ENCODE measurements around the gene RNF207. TPM values are rescaled to one million over a fixed set of nuclear protein-coding genes. Genes with fewer than 3 reads are reported as not detected.

Gene RNF207
- total RNA-seq, 1 experiment from 2014 or later = 9.2 TPM

DNA sequence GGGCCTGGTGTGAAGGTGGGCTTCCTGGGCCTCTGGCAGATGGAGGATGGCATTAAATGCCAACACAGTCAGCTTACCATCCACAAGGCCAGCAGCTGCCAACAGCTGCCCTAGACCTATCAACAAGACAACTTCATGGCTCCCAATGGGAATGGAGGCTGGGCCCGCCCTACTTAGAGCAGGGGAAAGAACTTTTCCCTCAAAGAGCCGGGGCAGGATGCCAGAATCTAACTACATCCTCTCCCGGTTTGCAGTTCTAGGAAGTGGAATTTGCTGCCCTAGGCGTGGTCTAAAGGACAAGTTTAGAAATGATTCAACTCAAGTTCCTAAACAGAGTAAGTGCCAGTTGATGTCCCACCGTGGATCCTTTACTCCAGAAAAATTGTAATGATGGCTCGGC is 16.7 kb downstream of the RNF207 start:
- H3K27me3 Mint-ChIP-seq (ENCODE audit: low read depth) = no peaks in the 10 kb centered on the region
- H3K4me3 Mint-ChIP-seq = no peak overlapping the region
- ChIA-PET CTCF (no interaction called here), POLR2A (interaction anchor here (0.6 kb wide), 1 partner anchor 33 kb away, joined by 5 read pairs; no protein-coding TSS in a partner anchor)
- DNase-seq (ENCODE audit: low spot score) (no peak), ATAC-seq (no peak)
- no peak overlapping the region for H3K27ac Mint-ChIP-seq
- H3K9me3 Mint-ChIP-seq = no peaks in the 10 kb centered on the region
- H3K36me3 Mint-ChIP-seq = peaks cover 46% of the 10 kb centered on the region
- no peaks in the 10 kb centered on the region for H3K4me1 Mint-ChIP-seq
- TF ChIP-seq, protein P1, sequence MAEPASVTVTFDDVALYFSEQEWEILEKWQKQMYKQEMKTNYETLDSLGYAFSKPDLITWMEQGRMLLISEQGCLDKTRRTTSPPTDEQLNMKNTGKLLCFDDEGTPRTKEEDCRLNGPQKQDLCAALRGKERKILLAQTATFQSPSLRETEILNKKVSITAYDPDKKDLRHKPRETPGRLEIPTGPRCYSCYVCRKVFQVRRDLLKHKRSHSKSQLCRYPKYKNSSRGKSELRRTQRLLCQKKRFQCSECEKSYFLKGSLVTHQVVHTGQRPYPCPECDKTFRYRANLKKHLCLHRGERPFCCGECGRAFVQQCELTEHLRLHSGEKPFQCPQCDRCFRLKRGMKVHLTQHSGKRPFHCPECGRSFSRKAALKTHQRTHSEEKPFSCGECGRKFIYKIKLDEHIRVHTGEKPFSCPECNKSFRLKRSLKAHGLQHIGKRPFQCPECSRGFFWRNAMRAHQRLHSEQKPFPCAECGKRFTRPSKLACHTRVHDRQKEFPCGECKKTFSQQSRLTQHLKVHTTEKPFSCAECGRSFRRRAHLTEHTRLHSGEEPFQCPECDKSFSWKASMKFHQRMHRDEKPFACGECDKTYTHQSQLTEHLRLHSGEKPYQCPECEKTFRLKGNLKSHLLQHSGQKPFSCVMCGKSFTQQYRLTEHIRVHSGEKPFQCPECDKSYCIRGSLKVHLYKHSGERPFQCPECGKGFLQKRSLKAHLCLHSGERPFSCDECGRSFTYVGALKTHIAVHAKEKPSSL (CRISPR knock-in tag; conservative IDR thresholded peaks at IDR 0.05) = no peak
- TF ChIP-seq PRRX2 (CRISPR knock-in tag; IDR thresholded peaks at IDR 0.05) (no peak), ZNF396 (CRISPR knock-in tag; IDR thresholded peaks at IDR 0.05; ENCODE audit: borderline replicate concordance) (no peak), GABPB1 (CRISPR knock-in tag; IDR thresholded peaks at IDR 0.05) (no peak), IRF2 (CRISPR knock-in tag; IDR thresholded peaks at IDR 0.05; ENCODE audit: borderline replicate concordance, low read depth) (no peak), ATF1 (CRISPR knock-in tag; IDR thresholded peaks at IDR 0.05) (no peak), FOXJ3 (CRISPR knock-in tag; IDR thresholded peaks at IDR 0.05; ENCODE audit: borderline replicate concordance) (no peak), JUN (CRISPR knock-in tag; IDR thresholded peaks at IDR 0.05) (no peak), HMGA2 (CRISPR knock-in tag; IDR thresholded peaks at IDR 0.05) (no peak)
- TF ChIP-seq, protein P2, sequence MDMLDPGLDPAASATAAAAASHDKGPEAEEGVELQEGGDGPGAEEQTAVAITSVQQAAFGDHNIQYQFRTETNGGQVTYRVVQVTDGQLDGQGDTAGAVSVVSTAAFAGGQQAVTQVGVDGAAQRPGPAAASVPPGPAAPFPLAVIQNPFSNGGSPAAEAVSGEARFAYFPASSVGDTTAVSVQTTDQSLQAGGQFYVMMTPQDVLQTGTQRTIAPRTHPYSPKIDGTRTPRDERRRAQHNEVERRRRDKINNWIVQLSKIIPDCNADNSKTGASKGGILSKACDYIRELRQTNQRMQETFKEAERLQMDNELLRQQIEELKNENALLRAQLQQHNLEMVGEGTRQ (CRISPR knock-in tag; IDR thresholded peaks at IDR 0.05) = no peak
- TF ChIP-seq, protein P3, sequence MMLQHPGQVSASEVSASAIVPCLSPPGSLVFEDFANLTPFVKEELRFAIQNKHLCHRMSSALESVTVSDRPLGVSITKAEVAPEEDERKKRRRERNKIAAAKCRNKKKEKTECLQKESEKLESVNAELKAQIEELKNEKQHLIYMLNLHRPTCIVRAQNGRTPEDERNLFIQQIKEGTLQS (CRISPR knock-in tag; conservative IDR thresholded peaks at IDR 0.05) = no peak
- TF ChIP-seq, protein P4, sequence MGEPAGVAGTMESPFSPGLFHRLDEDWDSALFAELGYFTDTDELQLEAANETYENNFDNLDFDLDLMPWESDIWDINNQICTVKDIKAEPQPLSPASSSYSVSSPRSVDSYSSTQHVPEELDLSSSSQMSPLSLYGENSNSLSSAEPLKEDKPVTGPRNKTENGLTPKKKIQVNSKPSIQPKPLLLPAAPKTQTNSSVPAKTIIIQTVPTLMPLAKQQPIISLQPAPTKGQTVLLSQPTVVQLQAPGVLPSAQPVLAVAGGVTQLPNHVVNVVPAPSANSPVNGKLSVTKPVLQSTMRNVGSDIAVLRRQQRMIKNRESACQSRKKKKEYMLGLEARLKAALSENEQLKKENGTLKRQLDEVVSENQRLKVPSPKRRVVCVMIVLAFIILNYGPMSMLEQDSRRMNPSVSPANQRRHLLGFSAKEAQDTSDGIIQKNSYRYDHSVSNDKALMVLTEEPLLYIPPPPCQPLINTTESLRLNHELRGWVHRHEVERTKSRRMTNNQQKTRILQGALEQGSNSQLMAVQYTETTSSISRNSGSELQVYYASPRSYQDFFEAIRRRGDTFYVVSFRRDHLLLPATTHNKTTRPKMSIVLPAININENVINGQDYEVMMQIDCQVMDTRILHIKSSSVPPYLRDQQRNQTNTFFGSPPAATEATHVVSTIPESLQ (CRISPR knock-in tag; IDR thresholded peaks at IDR 0.05) = no peak
- TF ChIP-seq, protein P5, sequence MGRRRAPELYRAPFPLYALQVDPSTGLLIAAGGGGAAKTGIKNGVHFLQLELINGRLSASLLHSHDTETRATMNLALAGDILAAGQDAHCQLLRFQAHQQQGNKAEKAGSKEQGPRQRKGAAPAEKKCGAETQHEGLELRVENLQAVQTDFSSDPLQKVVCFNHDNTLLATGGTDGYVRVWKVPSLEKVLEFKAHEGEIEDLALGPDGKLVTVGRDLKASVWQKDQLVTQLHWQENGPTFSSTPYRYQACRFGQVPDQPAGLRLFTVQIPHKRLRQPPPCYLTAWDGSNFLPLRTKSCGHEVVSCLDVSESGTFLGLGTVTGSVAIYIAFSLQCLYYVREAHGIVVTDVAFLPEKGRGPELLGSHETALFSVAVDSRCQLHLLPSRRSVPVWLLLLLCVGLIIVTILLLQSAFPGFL (CRISPR knock-in tag; IDR thresholded peaks at IDR 0.05; ENCODE audit: borderline replicate concordance) = no peak
- TF ChIP-seq, protein P6, sequence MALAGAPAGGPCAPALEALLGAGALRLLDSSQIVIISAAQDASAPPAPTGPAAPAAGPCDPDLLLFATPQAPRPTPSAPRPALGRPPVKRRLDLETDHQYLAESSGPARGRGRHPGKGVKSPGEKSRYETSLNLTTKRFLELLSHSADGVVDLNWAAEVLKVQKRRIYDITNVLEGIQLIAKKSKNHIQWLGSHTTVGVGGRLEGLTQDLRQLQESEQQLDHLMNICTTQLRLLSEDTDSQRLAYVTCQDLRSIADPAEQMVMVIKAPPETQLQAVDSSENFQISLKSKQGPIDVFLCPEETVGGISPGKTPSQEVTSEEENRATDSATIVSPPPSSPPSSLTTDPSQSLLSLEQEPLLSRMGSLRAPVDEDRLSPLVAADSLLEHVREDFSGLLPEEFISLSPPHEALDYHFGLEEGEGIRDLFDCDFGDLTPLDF (CRISPR knock-in tag; IDR thresholded peaks at IDR 0.05) = no peak
- TF ChIP-seq, protein P7, sequence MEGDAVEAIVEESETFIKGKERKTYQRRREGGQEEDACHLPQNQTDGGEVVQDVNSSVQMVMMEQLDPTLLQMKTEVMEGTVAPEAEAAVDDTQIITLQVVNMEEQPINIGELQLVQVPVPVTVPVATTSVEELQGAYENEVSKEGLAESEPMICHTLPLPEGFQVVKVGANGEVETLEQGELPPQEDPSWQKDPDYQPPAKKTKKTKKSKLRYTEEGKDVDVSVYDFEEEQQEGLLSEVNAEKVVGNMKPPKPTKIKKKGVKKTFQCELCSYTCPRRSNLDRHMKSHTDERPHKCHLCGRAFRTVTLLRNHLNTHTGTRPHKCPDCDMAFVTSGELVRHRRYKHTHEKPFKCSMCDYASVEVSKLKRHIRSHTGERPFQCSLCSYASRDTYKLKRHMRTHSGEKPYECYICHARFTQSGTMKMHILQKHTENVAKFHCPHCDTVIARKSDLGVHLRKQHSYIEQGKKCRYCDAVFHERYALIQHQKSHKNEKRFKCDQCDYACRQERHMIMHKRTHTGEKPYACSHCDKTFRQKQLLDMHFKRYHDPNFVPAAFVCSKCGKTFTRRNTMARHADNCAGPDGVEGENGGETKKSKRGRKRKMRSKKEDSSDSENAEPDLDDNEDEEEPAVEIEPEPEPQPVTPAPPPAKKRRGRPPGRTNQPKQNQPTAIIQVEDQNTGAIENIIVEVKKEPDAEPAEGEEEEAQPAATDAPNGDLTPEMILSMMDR (IDR thresholded peaks at IDR 0.05) = no peak

DNA sequence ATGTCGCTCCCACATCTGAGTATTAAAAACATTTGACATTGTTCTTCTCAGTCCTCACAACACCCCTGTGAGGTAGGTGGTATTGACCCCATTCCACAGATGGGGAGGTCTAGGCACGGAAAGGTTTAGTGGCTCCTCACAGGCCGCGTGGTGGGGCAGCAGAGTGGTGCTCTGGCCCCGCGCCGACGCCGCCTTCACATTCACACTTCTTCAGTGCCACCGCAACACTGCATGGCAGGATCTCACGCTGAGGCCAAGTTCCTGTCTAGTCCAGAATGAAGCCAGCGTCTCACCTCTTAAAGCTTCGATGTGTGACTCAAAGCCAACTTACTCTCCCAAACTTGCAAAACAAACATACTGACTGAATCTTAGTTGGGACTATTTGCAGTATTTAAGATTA is 17.7 kb downstream of the RNF207 start:
- ATAC-seq (no peak), DNase-seq (ENCODE audit: low spot score) (no peak)
- ChIA-PET POLR2A (no interaction called here), CTCF (interaction anchor here (1.2 kb wide), 1 partner anchor 17 kb away, joined by 4 read pairs; no protein-coding TSS in a partner anchor)
- peaks cover 46% of the 10 kb centered on the region for H3K36me3 Mint-ChIP-seq
- H3K4me3 Mint-ChIP-seq = no peak overlapping the region
- H3K27me3 Mint-ChIP-seq (ENCODE audit: low read depth) = no peaks in the 10 kb centered on the region
- no peak overlapping the region for H3K27ac Mint-ChIP-seq
- H3K9me3 Mint-ChIP-seq = no peaks in the 10 kb centered on the region
- no peaks in the 10 kb centered on the region for H3K4me1 Mint-ChIP-seq
- TF ChIP-seq, protein P8, sequence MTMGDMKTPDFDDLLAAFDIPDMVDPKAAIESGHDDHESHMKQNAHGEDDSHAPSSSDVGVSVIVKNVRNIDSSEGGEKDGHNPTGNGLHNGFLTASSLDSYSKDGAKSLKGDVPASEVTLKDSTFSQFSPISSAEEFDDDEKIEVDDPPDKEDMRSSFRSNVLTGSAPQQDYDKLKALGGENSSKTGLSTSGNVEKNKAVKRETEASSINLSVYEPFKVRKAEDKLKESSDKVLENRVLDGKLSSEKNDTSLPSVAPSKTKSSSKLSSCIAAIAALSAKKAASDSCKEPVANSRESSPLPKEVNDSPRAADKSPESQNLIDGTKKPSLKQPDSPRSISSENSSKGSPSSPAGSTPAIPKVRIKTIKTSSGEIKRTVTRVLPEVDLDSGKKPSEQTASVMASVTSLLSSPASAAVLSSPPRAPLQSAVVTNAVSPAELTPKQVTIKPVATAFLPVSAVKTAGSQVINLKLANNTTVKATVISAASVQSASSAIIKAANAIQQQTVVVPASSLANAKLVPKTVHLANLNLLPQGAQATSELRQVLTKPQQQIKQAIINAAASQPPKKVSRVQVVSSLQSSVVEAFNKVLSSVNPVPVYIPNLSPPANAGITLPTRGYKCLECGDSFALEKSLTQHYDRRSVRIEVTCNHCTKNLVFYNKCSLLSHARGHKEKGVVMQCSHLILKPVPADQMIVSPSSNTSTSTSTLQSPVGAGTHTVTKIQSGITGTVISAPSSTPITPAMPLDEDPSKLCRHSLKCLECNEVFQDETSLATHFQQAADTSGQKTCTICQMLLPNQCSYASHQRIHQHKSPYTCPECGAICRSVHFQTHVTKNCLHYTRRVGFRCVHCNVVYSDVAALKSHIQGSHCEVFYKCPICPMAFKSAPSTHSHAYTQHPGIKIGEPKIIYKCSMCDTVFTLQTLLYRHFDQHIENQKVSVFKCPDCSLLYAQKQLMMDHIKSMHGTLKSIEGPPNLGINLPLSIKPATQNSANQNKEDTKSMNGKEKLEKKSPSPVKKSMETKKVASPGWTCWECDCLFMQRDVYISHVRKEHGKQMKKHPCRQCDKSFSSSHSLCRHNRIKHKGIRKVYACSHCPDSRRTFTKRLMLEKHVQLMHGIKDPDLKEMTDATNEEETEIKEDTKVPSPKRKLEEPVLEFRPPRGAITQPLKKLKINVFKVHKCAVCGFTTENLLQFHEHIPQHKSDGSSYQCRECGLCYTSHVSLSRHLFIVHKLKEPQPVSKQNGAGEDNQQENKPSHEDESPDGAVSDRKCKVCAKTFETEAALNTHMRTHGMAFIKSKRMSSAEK (CRISPR knock-in tag; IDR thresholded peaks at IDR 0.05; ENCODE audit: borderline replicate concordance) = no peak
- TF ChIP-seq ETV6 (CRISPR knock-in tag; IDR thresholded peaks at IDR 0.05) = no peak
- TF ChIP-seq, protein P5 (CRISPR knock-in tag; IDR thresholded peaks at IDR 0.05; ENCODE audit: borderline replicate concordance) = no peak

Measured in WTC11 (cell line).